GM18505 (cell line): ENCODE results near the gene NPHP4.

Source experiments
- ATAC-seq: cut with Tn5 transposase; IDR thresholded peaks from one replicate; pipeline ENCODE4 v1.9.1; 2021; ENCODE audit not compliant: unreplicated experiment
- POLR2A ChIP-seq: IDR thresholded peaks from 4 replicates; pipeline ENCODE4 v1.6.1; 2011; ENCODE audit warnings: borderline replicate concordance; ENCODE audit not compliant: insufficient read depth, insufficient read length; ENCODE audit errors: extremely low read depth

Gene NPHP4

DNA sequence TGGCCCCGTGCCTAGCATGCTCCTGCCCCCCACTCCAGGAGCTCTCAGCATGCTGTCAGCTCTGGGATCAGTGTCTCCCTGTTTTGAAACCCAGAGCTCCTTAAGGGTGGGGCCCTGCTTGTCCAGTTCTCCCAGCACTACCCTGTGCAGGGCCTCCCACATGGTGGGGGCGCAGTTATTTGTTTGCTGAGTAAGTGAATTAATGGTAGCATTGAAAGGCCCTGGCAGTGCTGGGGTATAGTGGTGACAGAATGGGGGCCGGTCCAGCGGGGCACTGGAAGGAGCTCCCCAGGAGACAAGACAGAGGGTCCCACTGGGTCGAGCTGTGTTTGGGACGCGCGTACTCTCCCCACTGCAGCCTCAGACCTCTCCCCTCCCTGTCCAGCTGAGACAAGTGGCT, 99.9 kb downstream of the NPHP4 start:
- TF ChIP-seq POLR2A, result no peak
- ATAC-seq, result no peak

DNA sequence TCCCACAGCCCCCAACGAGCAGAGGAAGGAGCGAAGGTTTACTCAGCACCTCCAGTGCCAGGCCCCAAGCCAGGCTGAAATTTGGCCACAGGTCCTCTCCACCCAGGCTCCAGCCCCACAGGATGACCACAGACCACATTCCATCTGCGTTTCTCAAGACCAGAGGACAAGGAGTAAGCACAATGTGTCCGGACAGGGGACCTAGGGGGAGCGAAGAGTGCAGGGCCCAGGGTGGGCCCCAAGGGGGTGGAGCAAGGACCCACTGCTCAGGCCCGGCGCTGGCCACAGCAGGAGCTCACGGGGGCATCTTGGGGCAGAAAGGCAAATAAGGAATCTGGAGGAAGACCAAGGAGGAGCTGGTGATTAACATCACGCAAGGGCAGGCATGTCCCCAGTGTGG, 100.5 kb downstream of the NPHP4 start:
- no peak for TF ChIP-seq POLR2A
- ATAC-seq, result no peak

DNA sequence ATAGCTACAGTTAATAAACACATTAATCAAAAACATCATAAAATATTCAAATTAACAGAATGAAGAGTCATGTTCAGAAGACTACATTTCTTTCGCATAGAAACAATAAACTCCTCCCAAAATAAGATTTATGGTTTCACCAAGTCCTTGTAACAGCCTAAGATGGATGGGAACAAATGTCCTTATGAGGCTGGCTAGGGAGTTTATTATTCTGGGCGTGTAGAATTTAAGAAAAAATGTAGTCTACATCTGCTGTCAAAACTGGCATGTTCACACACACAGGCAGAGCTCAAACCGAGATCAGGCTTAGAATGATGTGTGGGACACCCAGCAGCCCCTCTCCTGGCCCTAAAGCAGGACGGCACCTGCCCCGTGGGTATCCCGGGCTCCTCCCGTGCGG, 101.1 kb downstream of the NPHP4 start:
- no peak for TF ChIP-seq POLR2A
- no peak for ATAC-seq

DNA sequence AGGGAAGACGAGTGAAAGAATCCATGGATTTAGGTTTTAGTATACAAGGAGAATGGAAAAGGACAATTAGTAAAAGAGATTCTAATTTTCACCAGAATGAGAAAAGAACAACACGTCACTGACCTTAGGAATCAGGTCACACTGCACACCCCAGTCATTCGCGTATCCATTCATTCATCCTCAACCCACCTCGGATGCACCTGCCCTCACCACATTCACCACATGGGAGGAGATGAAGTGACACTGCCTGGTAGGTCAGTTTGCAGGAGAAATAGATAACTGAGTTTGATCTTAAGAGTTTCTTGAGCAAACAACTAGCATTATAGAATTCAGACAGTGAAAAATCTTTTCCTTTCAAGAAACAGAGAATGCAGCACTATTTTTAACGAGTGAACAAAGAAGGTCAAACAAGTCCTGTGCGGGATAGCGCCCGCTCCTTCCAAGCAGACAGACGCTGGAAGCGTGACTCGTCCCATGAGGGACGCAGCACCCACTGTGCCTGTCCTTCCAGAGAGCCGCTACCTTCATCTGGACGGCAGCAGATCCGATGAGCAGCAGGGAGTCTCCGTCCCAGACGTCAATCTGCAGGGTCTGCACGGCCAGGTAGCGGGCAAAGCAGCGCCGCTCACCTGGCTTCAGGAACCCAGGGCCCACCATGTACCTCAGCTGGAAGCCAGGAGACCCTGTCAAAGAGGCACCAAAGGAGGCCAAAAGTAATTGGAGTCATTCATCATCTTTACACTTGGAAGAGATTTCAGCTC, 101.7 kb downstream of the NPHP4 start:
- no peak for ATAC-seq
- no peak for TF ChIP-seq POLR2A

DNA sequence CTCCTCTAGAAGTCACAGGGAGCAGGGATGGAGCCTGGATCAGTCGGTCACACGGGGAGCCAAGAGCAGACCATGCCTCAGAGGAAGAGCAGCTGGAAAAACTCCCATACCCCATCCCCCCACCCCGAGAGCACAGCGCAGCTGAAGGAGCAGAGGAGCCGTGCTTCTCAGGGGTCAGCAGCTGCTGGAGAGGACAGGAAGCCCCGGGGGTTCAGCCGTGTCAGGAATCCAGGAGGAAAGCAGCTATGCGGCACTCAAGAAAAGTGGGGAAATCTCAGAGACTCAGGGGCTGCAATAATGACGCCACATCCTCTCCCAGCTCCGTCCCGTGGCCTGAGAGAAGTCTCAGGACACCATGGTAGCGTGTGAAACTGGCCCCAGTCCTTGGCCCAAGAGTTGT, 102.3 kb downstream of the NPHP4 start:
- no peak for ATAC-seq
- no peak for TF ChIP-seq POLR2A

DNA sequence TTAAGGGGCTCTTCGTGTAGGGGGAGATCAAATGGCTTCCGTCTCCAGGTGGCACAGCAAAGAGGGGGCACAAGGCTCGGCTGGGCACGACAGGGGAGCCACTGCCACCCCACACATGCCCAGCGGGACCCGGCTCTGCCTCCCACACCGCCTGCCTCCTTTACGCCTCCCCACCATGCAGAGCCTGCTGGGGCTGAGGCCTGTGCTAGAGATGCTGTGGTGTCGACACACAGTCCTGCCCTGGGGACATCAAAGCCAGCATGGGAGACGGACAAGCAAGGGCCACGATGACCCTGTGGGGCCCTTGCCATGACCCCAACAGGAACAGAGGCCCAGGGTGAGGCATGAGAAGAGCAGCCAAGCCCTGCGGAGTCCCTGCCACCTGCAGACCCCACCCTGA, 102.8 kb downstream of the NPHP4 start:
- TF ChIP-seq POLR2A, result no peak
- no peak for ATAC-seq

DNA sequence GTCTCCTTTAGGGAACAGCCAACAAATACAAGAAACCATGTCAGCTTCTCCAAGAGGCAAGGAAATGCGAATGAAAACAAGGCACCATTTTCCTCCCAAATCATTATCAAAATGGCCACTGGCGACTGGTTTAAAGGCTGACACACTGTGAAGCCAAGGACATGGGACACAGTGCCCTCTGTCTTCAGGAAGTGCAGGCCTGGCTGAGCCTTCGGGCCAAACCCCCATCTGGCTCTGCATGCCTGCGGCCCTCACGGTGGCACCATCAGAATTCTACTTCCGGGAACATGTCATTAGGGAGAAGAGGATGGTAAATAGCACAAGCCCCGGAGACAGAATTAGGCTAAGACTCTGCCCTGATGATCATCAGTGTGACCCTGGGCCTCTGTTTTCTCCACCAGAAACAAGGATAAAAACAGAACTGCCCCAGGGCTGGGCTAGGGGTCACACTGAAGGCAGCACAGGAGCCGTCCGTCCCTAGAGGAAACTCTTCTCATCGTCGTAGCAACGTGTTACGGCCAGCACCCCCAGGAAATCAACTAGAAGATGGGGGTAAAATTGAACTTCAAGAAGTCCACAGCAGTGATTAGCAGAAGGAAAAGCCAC, 103.5 kb downstream of the NPHP4 start:
- no peak for ATAC-seq
- no peak for TF ChIP-seq POLR2A

DNA sequence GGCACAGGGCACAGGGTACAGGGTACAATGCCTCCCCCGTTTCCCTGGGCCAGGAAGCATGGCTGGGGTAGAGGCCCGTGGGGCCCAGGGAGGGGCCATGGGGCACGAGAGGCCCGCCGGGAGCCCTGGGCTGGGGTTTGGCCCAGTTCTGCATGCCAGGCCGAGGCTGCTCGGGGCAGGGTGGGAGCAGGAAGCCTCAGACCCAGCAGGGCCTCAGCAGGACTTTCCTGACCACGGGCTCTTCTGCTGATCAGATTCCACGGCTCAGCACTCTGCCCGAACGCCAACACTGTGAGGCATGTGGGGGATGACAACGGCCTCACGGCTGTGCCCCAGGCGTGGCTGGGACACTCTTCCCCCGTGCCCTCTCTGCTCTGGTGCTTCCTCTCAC, 104.3 kb downstream of the NPHP4 start:
- no peak for ATAC-seq
- TF ChIP-seq POLR2A, result no peak

DNA sequence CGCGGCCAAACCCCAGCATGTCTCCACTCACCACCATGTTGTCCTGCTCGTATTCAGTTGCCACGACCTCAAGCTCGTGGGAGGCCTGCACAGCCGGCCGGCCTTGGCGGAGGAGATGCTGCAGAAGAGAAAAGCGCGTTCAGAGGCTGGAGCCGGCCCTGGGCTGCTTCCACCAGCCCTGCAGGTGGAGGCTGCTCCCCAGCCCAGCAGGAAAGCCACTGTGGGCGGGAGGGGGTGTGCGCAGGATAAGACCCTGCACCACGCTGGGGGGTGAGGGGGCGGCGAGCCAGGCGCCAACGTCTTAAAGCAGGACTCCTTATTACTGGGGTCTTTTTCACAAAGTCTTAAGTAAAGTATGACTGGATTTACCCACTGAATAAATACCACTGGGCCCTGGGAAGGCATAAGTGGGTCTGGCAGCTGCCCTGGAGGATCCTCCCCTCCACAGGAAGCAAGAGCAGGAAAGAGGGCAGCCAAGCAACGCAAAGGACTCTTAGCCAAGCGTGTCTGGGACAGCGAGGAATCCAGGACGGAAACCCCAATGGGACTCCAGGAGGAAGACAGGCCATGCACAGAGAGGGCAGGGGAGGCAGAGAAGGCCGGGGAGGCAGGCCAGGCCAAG, 104.8 kb downstream of the NPHP4 start:
- no peak for TF ChIP-seq POLR2A

DNA sequence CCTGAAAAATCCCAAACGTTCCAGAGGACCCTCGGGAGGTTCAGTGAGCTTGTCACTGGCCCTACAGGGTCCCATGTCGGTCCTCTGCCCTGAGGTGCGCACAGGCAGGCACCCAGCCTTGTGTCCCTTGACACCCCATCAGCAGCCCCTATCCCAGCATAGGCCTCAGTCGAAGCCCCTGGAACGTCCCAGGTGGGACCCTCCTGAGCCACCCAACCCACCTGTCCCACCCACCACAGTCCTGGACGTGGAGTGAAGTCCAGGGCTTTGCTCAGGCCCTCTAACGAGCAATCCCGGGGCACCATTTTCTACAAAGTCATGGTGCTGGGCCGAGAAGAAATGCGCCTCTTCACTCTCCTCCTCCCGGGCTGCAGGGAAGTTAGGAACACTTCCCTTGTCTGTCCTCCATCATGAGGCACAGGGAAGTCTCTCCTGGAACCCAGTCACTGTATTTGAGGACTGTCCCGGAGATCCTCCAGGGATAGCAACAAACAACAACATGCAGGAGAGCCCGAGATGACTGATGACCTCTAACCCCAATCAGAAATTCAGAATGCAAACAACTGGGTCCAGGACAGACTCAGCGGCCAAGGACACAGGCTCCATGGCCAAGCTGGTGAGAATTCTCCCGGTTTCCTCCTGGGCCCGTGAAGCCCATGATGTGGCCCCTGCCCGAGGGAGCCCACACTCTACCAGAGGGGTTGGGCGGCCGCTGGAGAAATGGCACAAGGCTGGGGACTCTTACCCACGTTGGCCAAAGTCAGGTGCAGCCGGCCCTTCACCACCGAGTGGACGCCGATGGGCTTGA, 105.5 kb downstream of the NPHP4 start:
- TF ChIP-seq POLR2A, result no peak
- no peak for ATAC-seq

More for the DNA sequence above, 104.8 kb downstream of the NPHP4 start:
- no peak for ATAC-seq

DNA sequence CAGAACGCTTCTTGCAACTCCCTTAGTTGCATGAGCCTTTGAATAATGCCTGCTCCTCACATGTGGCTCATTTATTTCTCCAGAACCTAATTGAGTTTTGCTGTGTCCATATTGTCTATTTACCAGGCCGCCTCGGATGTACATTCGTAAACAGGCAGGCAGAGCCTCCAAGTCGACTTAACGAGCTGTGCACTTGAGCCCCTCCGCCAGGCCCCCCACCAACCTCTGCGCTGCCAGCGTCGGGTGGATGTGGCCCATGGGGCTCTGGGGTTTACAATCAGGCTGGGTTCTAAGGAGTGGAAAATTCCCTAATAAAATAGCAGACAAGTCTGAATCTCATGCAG, 106.1 kb downstream of the NPHP4 start:
- no peak for TF ChIP-seq POLR2A
- ATAC-seq, result no peak

DNA sequence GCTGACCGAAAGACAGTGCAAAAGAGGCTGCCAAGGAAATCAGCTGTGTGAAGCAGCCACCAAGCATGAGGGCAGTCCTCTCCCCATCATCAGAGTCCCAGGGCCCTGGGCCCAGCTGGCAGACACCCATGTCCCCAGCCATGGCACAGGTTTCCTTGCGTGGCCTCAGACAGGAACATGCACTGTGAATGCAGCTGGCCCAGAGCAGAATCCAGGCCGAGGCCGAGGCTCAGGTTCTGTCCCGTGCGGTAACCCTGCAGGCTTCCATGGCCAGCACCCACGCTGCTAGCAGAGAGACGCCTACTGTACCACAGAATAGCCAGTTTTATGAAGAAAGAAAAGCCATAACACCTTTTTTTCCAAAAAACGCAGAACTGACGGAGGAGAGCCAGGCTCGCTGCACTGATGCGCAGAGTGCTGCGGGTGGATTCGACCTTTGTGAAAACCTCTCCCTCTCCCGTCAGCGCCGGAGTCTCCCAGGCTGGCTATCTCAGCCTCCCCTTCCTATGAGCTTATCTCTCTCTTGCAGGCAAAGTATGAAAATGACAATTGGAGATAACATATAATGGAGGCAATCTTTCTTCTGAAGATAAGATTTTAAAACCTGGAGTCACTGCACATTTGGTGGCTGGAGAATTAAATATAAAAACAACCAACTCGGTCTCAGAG, 106.6 kb downstream of the NPHP4 start:
- TF ChIP-seq POLR2A, result no peak
- ATAC-seq, result no peak

DNA sequence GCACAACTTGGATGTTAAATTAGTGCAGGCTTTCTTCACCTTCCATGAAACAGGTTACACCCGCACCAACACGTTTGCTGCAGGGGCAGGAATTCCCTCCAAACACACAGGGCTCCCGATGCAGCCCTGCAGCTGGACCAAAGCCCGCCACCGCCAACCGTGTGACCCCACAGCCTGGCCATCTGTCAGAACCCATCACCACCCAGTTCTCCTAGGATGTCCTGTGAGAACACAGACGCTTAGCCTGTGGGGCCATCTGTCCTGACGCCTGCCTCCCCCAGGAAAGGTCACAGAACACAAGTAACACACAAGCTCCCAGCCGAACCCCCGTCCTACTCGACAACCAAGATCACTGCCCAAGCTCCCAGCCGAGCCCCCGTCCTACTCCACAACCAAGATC, 108.1 kb downstream of the NPHP4 start:
- no peak for TF ChIP-seq POLR2A
- no peak for ATAC-seq
